Lower lobe of right lung (tissue), 2 donors: ENCODE measurements around the gene GRB10. TPM values are rescaled to one million over a fixed set of nuclear protein-coding genes. Genes with fewer than 3 reads are reported as not detected.

Experiments used
- ATAC-seq, 2 donors: fragments of 200-7000 bp; cut with Tn5 transposase; one replicate each; pipeline ENCODE4 v1.9.1; 2020 to 2022; ENCODE audit warnings: mild to moderate bottlenecking in 2 of 2, moderate library complexity in 2 of 2
- DNase-seq: peaks from one replicate; pipeline ENCODE4 v3.0.0-alpha.2; 2020
- H3K27ac ChIP-seq: fragments of 200-600 bp; one replicate; pipeline ENCODE4 v1.8.0; 2022
- H3K27me3 ChIP-seq: fragments of 200-600 bp; one replicate; pipeline ENCODE4 v1.8.0; 2022; ENCODE audit warnings: low read depth
- H3K36me3 ChIP-seq: fragments of 200-600 bp; one replicate; pipeline ENCODE4 v1.8.0; 2022; ENCODE audit warnings: mild to moderate bottlenecking
- H3K4me1 ChIP-seq: fragments of 200-600 bp; one replicate; pipeline ENCODE4 v1.8.0; 2022
- H3K4me3 ChIP-seq: fragments of 200-600 bp; one replicate; pipeline ENCODE4 v1.8.0; 2022; ENCODE audit warnings: mild to moderate bottlenecking
- H3K9me3 ChIP-seq: fragments of 200-600 bp; one replicate; pipeline ENCODE4 v1.8.0; 2022
- CTCF ChIP-seq: fragments of 200-600 bp; IDR thresholded peaks from one replicate; pipeline ENCODE4 v1.8.0; 2022; ENCODE audit warnings: antibody characterized with exemption, mild to moderate bottlenecking
- intact Hi-C: fragments of 100-400 bp; cut with DNase I; formaldehyde crosslinking; loops from one replicate; pipeline ENCODE4 v1.11.0; 2022
- total RNA-seq: library from RNA; stranded (reverse); fragmentation: NEBNext Ultra II Directional; extraction: Animal tissue kit (Norgen Biotek cat#: 25700); gene quantifications from one replicate; pipeline ENCODE4 v1.2.1, GENCODE V29; 2021
- donor health status: DM: no; HTN: yes; CAD: no; lungs with severe emphysema.

GRB10 gene
- total RNA-seq, 1 donor from 2014 or later: 36.5 TPM

GRCh38 chr7:50688226-50688590, 94.5 kb downstream of the GRB10 start:
- H3K36me3 ChIP-seq: peaks cover 9% of the 10 kb centered on the region
- no peak overlapping the region for H3K4me3 ChIP-seq
- no peak overlapping the region for H3K27ac ChIP-seq
- ATAC-seq (no peak), DNase-seq (no peak)
- H3K27me3 ChIP-seq: no peaks in the 10 kb centered on the region
- no peak for TF ChIP-seq CTCF
- H3K4me1 ChIP-seq: peaks cover 9% of the 10 kb centered on the region
- intact Hi-C loops: no loop called here
- H3K9me3 ChIP-seq: no peaks in the 10 kb centered on the region

- Histone ChIP-seq H3K27me3 (no peaks in the 10 kb centered on the region), H3K4me3 (no peak overlapping the region), H3K4me1 (peaks cover 9% of the 10 kb centered on the region), H3K27ac (no peak overlapping the region), H3K9me3 (no peaks in the 10 kb centered on the region), H3K36me3 (peaks cover 9% of the 10 kb centered on the region)
- DNase-seq: no peak
- ATAC-seq: peak in 1 of 2 donors; percentile 39
- intact Hi-C loops: no loop called here
- TF ChIP-seq CTCF: no peak
Observed at GRCh38 chr7:50687575-50688225, 95.0 kb downstream of the GRB10 start.

GRCh38 chr7:50687096-50687495, 95.6 kb downstream of the GRB10 start:
- Histone ChIP-seq H3K27me3 (no peaks in the 10 kb centered on the region), H3K4me3 (no peak overlapping the region), H3K9me3 (no peaks in the 10 kb centered on the region), H3K36me3 (peaks cover 9% of the 10 kb centered on the region), H3K27ac (no peak overlapping the region), H3K4me1 (peaks cover 11% of the 10 kb centered on the region)
- DNase-seq (no peak), ATAC-seq (no peak)
- intact Hi-C loops: no loop called here
- no peak for TF ChIP-seq CTCF

- peaks cover 28% of the 10 kb centered on the region for H3K4me1 ChIP-seq
- TF ChIP-seq CTCF: no peak
- no peak overlapping the region for H3K4me3 ChIP-seq
- H3K27me3 ChIP-seq: no peaks in the 10 kb centered on the region
- H3K36me3 ChIP-seq: peaks cover 9% of the 10 kb centered on the region
- H3K9me3 ChIP-seq: no peaks in the 10 kb centered on the region
- DNase-seq (no peak), ATAC-seq (peak; percentile 20 to 47)
- intact Hi-C loops: no loop called here
- no peak overlapping the region for H3K27ac ChIP-seq
Observed at GRCh38 chr7:50685135-50686065, 97.3 kb downstream of the GRB10 start.

GRCh38 chr7:50684713-50685075, 98.0 kb downstream of the GRB10 start:
- no peak for ATAC-seq
- intact Hi-C loops: no loop called here
- H3K36me3 ChIP-seq: peaks cover 9% of the 10 kb centered on the region
- TF ChIP-seq CTCF: no peak
- no peak for DNase-seq
- H3K27me3 ChIP-seq: no peaks in the 10 kb centered on the region
- H3K9me3 ChIP-seq: no peaks in the 10 kb centered on the region
- H3K27ac ChIP-seq: no peak overlapping the region
- H3K4me1 ChIP-seq: peaks cover 32% of the 10 kb centered on the region
- no peak overlapping the region for H3K4me3 ChIP-seq
